ENCODE results near the gene CCL17. TPM values are rescaled to one million over a fixed set of nuclear protein-coding genes. Genes with fewer than 3 reads are reported as not detected.

CCL17 gene
- total and polyA plus RNA-seq, 9 of the 15 experiments (the other 6 are each of a cell fraction or from before 2014, with no cell fraction given): not detected

DNA sequence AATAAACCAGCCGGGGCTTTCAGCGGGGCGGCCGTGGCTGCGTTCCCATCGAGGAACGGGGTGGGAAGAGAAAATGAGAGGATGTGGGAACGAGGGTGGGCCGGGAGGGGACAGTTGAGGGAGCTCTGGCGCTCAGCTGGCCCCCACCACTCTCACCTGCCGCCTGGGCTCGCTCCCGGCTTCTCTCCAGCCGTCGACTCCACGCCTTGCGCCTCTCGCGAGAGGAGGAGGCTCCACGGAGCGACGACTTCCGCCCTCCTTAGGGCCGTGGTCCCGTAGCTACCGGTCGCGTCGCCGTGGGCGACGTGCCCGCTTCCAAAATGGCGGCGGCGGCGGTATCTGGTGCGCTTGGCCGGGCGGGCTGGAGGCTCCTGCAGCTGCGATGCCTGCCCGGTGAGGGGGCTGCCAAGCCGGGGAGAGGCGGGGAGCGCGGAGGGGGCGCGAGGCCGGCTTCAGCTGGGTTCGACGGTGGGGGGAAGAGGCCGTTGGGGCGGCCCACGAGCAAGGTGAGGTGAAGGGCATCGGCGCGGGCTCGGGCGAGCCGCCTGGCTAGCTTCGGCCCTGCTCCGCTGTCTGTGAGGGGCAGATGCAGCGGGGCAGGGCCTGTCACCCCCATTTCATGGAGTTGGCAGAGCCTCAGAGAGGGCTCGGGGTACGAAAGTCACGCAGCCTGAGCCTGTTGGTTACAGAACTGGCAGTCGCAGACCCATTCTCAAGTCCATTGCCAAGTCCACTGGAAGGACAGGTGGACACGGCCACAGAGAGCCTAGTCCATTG, 42.8 kb downstream of the CCL17 start, which contains the start of the genes CIAPIN1 and COQ9 (continued):
- TF ChIP-seq MAFF (IDR thresholded peaks at IDR 0.05; ENCODE audit: low read length) (peak; percentile 79; the same call in 1 of the 2 replicates), MYC (IDR thresholded peaks at IDR 0.05; ENCODE audit: low read depth, low read length) (peak; percentile 77), MYC (CRISPR knock-in tag; IDR thresholded peaks at IDR 0.05; ENCODE audit: borderline replicate concordance, low read depth) (no peak), MAX (CRISPR knock-in tag; IDR thresholded peaks at IDR 0.05) (peak; percentile 86), THAP12 (CRISPR knock-in tag; IDR thresholded peaks at IDR 0.05) (peak; percentile 84; the same call in 1 of the 2 replicates), PHF20 (IDR thresholded peaks at IDR 0.05; ENCODE audit: partially characterized antibody) (peak; percentile 84), NFIC (IDR thresholded peaks at IDR 0.05) (peak; percentile 69), BRD4 (IDR thresholded peaks at IDR 0.05) (peak; percentile 92), ESRRA (IDR thresholded peaks at IDR 0.05; ENCODE audit: borderline replicate concordance, low read depth) (peak; percentile 98), ZBTB2 (IDR thresholded peaks at IDR 0.05) (peak; percentile 91), EGR1 (conservative IDR thresholded peaks at IDR 0.05) (peak; percentile 83)
- TF ChIP-seq, protein P1, sequence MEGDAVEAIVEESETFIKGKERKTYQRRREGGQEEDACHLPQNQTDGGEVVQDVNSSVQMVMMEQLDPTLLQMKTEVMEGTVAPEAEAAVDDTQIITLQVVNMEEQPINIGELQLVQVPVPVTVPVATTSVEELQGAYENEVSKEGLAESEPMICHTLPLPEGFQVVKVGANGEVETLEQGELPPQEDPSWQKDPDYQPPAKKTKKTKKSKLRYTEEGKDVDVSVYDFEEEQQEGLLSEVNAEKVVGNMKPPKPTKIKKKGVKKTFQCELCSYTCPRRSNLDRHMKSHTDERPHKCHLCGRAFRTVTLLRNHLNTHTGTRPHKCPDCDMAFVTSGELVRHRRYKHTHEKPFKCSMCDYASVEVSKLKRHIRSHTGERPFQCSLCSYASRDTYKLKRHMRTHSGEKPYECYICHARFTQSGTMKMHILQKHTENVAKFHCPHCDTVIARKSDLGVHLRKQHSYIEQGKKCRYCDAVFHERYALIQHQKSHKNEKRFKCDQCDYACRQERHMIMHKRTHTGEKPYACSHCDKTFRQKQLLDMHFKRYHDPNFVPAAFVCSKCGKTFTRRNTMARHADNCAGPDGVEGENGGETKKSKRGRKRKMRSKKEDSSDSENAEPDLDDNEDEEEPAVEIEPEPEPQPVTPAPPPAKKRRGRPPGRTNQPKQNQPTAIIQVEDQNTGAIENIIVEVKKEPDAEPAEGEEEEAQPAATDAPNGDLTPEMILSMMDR (IDR thresholded peaks at IDR 0.05 in 2 of 3, conservative IDR thresholded peaks at IDR 0.05 in 1 of 3; ENCODE audit: insufficient read depth in 2 of 3, low read depth in 1 of 3, low read length in 3 of 3): peak in 1 of 3 experiments; percentile 38; a peak in 2 of 6 replicates
- TF ChIP-seq, protein P2, sequence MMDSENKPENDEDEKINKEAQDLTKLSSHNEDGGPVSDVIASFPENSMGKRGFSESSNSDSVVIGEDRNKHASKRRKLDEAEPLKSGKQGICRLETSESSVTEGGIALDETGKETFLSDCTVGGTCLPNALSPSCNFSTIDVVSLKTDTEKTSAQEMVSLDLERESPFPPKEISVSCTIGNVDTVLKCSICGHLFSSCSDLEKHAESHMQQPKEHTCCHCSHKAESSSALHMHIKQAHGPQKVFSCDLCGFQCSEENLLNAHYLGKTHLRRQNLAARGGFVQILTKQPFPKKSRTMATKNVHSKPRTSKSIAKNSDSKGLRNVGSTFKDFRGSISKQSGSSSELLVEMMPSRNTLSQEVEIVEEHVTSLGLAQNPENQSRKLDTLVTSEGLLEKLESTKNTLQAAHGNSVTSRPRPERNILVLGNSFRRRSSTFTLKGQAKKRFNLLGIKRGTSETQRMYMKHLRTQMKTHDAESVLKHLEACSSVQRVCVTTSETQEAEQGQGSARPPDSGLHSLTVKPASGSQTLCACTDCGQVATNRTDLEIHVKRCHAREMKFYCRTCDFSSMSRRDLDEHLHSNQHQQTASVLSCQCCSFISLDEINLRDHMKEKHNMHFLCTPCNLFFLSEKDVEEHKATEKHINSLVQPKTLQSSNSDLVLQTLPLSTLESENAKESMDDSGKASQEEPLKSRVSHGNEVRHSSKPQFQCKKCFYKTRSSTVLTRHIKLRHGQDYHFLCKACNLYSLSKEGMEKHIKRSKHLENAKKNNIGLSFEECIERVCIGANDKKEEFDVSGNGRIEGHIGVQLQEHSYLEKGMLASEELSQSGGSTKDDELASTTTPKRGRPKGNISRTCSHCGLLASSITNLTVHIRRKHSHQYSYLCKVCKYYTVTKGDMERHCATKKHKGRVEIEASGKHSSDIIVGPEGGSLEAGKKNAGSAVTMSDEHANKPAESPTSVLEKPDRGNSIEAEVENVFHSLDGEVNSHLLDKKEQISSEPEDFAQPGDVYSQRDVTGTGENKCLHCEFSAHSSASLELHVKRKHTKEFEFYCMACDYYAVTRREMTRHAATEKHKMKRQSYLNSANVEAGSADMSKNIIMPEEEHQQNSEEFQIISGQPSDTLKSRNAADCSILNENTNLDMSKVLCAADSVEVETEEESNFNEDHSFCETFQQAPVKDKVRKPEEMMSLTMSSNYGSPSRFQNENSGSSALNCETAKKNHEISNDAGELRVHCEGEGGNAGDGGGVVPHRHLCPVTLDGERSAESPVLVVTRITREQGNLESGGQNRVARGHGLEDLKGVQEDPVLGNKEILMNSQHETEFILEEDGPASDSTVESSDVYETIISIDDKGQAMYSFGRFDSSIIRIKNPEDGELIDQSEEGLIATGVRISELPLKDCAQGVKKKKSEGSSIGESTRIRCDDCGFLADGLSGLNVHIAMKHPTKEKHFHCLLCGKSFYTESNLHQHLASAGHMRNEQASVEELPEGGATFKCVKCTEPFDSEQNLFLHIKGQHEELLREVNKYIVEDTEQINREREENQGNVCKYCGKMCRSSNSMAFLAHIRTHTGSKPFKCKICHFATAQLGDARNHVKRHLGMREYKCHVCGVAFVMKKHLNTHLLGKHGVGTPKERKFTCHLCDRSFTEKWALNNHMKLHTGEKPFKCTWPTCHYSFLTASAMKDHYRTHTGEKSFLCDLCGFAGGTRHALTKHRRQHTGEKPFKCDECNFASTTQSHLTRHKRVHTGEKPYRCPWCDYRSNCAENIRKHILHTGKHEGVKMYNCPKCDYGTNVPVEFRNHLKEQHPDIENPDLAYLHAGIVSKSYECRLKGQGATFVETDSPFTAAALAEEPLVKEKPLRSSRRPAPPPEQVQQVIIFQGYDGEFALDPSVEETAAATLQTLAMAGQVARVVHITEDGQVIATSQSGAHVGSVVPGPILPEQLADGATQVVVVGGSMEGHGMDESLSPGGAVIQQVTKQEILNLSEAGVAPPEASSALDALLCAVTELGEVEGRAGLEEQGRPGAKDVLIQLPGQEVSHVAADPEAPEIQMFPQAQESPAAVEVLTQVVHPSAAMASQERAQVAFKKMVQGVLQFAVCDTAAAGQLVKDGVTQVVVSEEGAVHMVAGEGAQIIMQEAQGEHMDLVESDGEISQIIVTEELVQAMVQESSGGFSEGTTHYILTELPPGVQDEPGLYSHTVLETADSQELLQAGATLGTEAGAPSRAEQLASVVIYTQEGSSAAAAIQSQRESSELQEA (IDR thresholded peaks at IDR 0.05; ENCODE audit: low read depth): no peak
